Small intestine (tissue), 7 donors: Measurements from ENCODE around the gene CRACR2B. TPM values are rescaled to one million over a fixed set of nuclear protein-coding genes. Genes with fewer than 3 reads are reported as not detected.
A peak's percentile ranks its signal among the peaks of the same experiment; 100 is the strongest.

Experiments used
- DNase-seq, 2 donors: peaks; one replicate each; pipeline versions ENCODE4 v3.0.0 to v3.0.0-alpha.2; 2013
- FAIRE-seq: peaks from 2 replicates; lab custom pipeline; 2012; peaks lifted over from hg19 to GRCh38; lab: Jason Lieb, UNC
- H3K27ac ChIP-seq, 3 donors: one replicate each; pipeline ENCODE4 v1.5.1; 2013; ENCODE audit warnings: low read length in 2 of 3, mild to moderate bottlenecking in 2 of 3, control low read depth in 1 of 3, inconsistent platforms in 1 of 3, low read depth in 1 of 3, moderate library complexity in 1 of 3
- H3K27me3 ChIP-seq, 3 donors: one replicate each; pipeline ENCODE4 v1.6.1; 2013; ENCODE audit warnings: low read length in 3 of 3, inconsistent platforms in 1 of 3; ENCODE audit not compliant: control insufficient read depth in 3 of 3, insufficient read depth in 3 of 3
- H3K36me3 ChIP-seq, 3 donors: one replicate each; pipeline ENCODE4 v1.6.1; 2013; ENCODE audit warnings: low read length in 3 of 3, inconsistent platforms in 1 of 3, low read depth in 1 of 3, mild to moderate bottlenecking in 1 of 3, moderate library complexity in 1 of 3; ENCODE audit not compliant: control insufficient read depth in 3 of 3, insufficient read depth in 2 of 3
- H3K4me1 ChIP-seq, 3 donors: one replicate each; pipeline ENCODE4 v1.6.1; 2013; ENCODE audit warnings: low read length in 2 of 3, inconsistent platforms in 1 of 3, low read depth in 1 of 3, mild to moderate bottlenecking in 1 of 3, moderate library complexity in 1 of 3; ENCODE audit not compliant: control insufficient read depth in 3 of 3, insufficient read depth in 2 of 3
- H3K4me3 ChIP-seq, 3 donors: one replicate each; pipeline ENCODE4 v1.5.1; 2013; ENCODE audit warnings: low read length in 3 of 3, control low read depth in 1 of 3, inconsistent platforms in 1 of 3, low read depth in 1 of 3, mild to moderate bottlenecking in 1 of 3, moderate library complexity in 1 of 3
- H3K9me3 ChIP-seq, 2 donors: one replicate each; pipeline ENCODE4 v1.6.1; 2013; ENCODE audit warnings: low read depth in 1 of 2, low read length in 1 of 2; ENCODE audit not compliant: control insufficient read depth in 2 of 2, insufficient read depth in 1 of 2
- WGBS, 3 donors: extraction: QIAGEN DNeasy Blood & Tissue Kit; methylation state at CpG; one replicate each; pipeline ENCODE4 v1.1.7; 2013; 5-methylcytosine and 5-hydroxymethylcytosine counted together
- polyA plus RNA-seq, 4 donors: library from polyadenylated mRNA; stranded (reverse) in 3 of 4; unstranded in 1 of 4; fragments of 200-250 nt in 3 of 4; fragments of 120-200 nt in 1 of 4; gene quantifications; one replicate each; pipeline versions ENCODE4 v1.2.1 to v1.2.3, GENCODE V29; 2013
- donor health status: healthy with polysubstance abuse.
- donor health status: control.
- donor health status: control.
- donor health status: Bipolar disorder and iron deficiency.
- donor health status: healthy.

The CRACR2B gene
- polyA plus RNA-seq, 4 donors: 38.7 to 88.8 (median 65.2) TPM

DNA sequence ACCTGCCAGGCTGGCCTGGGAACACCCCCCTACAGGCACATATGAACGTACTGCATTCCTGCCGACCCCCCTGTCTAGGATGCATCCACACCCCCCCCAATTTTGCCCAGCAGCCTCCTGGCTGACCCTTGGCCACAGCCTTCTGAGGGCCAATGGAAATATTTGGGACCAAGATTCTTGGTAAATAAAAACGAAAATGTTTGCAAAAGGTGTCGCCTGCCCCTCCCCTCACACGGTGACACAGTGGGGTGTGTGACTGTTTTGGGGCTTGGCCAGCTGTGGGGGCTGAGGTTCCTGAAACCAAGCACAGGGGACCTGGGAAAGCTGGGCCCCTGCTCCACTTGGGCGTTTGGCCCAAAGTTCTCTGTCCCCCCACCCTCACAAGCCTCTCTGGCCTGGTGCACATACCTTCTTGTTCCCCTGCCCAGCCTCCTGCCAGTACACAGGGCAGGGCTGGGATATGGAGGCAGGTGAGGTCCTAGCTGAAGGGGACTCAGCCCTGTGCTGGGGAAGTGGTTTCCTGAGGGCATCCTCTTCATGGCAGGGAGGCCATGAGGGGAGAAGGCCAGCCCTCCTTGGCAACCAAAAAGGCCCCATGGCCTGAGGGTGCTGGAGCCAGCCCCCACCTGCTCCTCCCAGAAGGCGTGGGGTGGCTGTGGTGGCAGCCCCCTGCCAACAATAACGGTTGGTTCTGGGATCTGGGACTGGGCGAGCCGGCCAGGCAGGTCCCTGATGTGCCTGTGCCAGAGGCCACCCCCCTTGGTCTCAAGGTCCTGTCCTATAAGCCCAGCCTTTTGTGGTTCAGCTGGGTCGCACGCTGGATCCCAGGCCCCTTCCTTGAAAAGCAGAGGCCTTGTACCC, 2.1 kb upstream of the CRACR2B start:
- Histone ChIP-seq H3K4me3 (no peak overlapping the region), H3K36me3 (peaks cover 4 to 54% (median 13%) of the 10 kb centered on the region in 3 donors), H3K9me3 (no peaks in the 10 kb centered on the region), H3K4me1 (peaks cover 5 to 73% (median 6%) of the 10 kb centered on the region in 3 donors), H3K27me3 (peaks cover 0 to 15% (median 0%) of the 10 kb centered on the region in 3 donors), H3K27ac (peak overlapping the region; percentile 16 to 98 (median 68))
- FAIRE-seq (no peak), DNase-seq (peak; percentile 31 to 57)
- 30 to 67% (median 46%) methylated on average over 12 of the region's 12 CpGs for WGBS, 3 donors

DNA sequence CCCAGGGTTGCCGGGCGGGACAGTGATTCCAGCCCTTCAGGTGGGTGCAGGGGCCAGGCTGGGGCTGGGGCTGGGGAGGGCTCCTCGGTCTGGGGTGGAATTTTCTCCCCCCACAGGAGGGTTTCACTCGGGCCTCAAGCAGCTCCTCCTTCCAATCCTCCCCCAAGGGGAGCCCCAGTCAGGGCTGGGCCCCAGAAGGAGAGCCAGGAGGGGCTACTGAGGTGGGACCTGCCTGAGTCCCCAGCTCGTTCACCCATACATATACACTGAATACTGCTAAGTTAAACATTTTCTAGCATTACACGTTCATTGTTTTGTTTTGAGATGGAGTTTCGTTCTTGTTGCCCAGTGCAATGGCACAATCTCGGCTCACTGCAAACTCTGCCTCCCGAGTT, 1.5 kb upstream of the CRACR2B start:
- Histone ChIP-seq H3K36me3 (peaks cover 4 to 48% (median 13%) of the 10 kb centered on the region in 3 donors), H3K4me1 (peaks cover 6 to 74% (median 9%) of the 10 kb centered on the region in 3 donors), H3K4me3 (no peak overlapping the region), H3K27ac (peak overlapping the region in 2 of 3 donors; percentile 92 to 98), H3K27me3 (peaks cover 0 to 15% (median 0%) of the 10 kb centered on the region in 3 donors), H3K9me3 (no peaks in the 10 kb centered on the region)
- FAIRE-seq: no peak
- 25 to 57% (median 36%) methylated on average over 9 of the region's 9 CpGs for WGBS, 3 donors
- peak in 1 of 2 donors; percentile 57 for DNase-seq

DNA sequence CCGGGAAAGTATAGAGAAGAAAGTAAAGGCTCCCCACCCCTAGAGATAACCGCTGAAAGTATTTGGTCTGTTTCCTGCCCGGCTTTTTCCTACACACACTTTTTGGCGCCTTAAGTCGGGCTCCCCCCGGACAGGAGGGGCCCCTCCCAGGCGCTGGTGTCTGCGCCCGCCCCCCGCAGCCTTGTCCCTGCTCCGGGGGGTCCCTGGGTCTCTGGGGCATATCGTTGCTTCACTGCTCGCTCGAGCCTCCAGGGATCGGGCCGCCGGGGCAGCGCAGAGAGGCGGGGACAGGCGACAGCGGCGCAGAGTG, 928 bp upstream of the CRACR2B start:
- H3K27ac ChIP-seq: peak overlapping the region; percentile 91 to 98 (median 92)
- H3K4me1 ChIP-seq: peaks cover 6 to 75% (median 9%) of the 10 kb centered on the region in 3 donors
- 0 to 1% (median 0%) methylated on average over 14 to 22 of the region's 22 CpGs for WGBS, 3 donors
- peak overlapping the region; percentile 53 to 75 (median 64) for H3K4me3 ChIP-seq
- peaks cover 0 to 15% (median 0%) of the 10 kb centered on the region in 3 donors for H3K27me3 ChIP-seq
- no peak for FAIRE-seq
- H3K9me3 ChIP-seq: no peaks in the 10 kb centered on the region
- H3K36me3 ChIP-seq: peaks cover 4 to 42% (median 13%) of the 10 kb centered on the region in 3 donors
- no peak for DNase-seq

DNA sequence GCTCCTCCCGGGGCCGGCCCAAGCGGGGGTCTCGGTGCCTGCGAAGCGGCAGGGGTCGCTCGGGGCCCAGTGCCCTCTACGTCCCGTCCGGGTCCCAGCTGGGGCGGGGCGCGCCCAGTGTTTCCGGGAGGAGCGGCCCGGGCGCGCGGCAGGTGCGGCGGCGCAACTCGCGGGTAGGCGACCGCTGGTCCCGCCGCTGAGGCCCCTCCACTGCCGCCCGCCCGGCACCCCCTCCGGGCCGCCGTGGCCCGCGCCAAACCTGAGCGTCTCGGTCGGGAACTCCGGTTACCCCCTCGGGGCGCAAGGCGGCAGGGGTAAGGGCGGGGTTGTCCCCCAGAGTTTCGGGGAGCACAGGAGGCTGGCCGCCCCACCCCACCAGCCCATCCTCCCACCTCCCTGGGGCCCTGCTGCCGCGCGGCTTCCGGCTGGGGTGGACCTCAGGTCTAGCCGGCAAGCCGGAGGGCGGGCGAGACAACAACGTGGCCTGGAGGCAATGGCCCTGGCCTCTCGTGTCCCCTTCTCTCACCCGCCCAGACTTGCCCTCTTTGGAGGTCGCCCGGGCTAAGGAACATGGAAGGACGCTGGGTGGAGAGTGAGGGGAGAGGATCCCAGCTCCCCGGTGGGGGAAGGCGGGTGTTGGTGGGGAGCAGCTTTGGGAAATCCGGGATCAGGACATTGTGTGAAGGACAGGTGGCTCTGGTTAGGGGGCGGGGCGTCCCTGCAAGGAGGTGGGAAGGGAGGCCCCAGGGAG, 398 bp upstream of the CRACR2B start:
- Histone ChIP-seq H3K4me1 (peaks cover 8 to 77% (median 9%) of the 10 kb centered on the region in 3 donors), H3K36me3 (peaks cover 4 to 37% (median 9%) of the 10 kb centered on the region in 3 donors), H3K27ac (peak overlapping the region; percentile 91 to 98 (median 92)), H3K4me3 (peak overlapping the region; percentile 53 to 75 (median 64)), H3K27me3 (peaks cover 0 to 15% (median 0%) of the 10 kb centered on the region in 3 donors), H3K9me3 (no peaks in the 10 kb centered on the region)
- FAIRE-seq: no peak
- WGBS, 3 donors: 1 to 5% (median 2%) methylated on average over 42 to 66 of the region's 66 CpGs
- peak; percentile 59 to 90 for DNase-seq

DNA sequence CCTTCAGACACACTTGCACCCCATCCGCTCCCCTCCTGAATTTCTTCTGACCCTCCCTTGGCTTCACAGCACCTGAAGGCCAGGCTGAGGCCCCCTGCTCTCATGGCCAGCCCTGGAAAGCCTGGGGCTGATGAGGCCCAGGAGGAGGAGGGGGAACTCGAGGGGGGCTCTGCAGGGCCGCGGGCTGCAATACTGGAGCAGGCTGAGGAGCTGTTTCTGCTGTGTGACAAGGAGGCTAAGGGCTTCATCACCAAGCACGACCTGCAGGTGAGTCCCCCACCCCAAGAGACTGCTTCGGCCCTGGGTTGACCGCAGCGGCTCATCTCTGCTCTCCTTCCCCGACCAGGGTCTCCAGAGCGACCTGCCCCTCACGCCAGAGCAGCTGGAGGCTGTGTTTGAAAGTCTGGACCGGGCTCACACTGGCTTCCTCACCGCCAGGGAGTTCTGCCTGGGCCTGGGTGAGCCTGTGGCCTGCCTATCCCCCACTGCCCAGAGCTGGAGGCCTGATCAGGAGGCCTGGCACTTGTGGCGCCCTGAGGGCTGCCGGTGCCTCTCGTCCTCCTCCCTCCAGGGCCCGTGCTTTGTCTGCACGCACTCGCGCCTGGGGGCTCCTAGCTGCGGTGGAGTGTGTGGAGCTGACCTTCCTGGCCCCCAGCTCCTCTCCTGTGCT, 922 bp downstream of the CRACR2B start:
- H3K27ac ChIP-seq: peak overlapping the region; percentile 91 to 98 (median 92)
- no peak for DNase-seq
- 59 to 74% (median 67%) methylated on average over 17 to 21 of the region's 21 CpGs for WGBS, 3 donors
- H3K36me3 ChIP-seq: peaks cover 2 to 23% (median 7%) of the 10 kb centered on the region in 3 donors
- no peak for FAIRE-seq
- peak overlapping the region in 1 of 3 donors; percentile 6 for H3K4me3 ChIP-seq
- peaks cover 0 to 15% (median 0%) of the 10 kb centered on the region in 3 donors for H3K27me3 ChIP-seq
- no peaks in the 10 kb centered on the region for H3K9me3 ChIP-seq
- peaks cover 8 to 79% (median 9%) of the 10 kb centered on the region in 3 donors for H3K4me1 ChIP-seq

DNA sequence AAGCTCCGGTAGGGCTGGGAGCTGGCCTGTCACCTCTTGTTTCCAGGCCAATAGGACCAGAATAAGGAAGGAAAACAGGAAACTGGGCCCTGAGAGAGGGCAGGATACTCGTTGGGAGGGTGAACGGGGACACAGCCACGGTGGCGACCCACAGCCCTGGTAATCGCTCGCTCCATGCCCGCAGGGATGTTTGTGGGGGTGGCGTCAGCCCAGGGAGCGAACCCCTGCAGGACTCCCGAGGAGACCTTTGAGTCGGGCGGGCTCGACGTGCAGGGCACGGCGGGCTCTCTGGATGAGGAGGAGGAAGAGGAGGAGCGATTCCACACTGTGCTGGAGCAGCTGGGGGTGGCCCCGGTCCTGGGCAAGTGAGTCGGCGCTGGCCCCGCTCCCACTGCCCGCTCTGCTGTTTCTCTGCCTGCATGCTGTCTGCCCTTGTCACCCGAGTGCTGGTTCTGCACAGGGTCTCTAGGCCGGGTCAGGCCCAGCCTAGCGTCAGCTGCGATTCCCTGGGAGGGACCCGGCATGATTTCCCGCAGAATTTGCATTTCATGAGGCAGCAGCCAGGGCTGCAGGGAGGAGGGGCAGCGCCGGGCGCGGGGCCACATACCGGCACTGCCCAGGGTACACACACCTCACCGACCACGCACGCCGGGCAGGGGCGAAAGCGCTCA, 1.6 kb downstream of the CRACR2B start:
- H3K27ac ChIP-seq: peak overlapping the region; percentile 17 to 98 (median 92)
- H3K36me3 ChIP-seq: peaks cover 0 to 17% (median 4%) of the 10 kb centered on the region in 3 donors
- H3K4me1 ChIP-seq: peaks cover 8 to 75% (median 9%) of the 10 kb centered on the region in 3 donors
- no peaks in the 10 kb centered on the region for H3K9me3 ChIP-seq
- FAIRE-seq: no peak
- DNase-seq: peak; percentile 54 to 76
- H3K27me3 ChIP-seq: peaks cover 0 to 15% (median 0%) of the 10 kb centered on the region in 3 donors
- peak overlapping the region in 2 of 3 donors; percentile 36 to 39 for H3K4me3 ChIP-seq
- whole genome bisulfite sequencing, 3 donors: 2 to 15% (median 11%) methylated on average over 36 to 40 of the region's 40 CpGs

DNA sequence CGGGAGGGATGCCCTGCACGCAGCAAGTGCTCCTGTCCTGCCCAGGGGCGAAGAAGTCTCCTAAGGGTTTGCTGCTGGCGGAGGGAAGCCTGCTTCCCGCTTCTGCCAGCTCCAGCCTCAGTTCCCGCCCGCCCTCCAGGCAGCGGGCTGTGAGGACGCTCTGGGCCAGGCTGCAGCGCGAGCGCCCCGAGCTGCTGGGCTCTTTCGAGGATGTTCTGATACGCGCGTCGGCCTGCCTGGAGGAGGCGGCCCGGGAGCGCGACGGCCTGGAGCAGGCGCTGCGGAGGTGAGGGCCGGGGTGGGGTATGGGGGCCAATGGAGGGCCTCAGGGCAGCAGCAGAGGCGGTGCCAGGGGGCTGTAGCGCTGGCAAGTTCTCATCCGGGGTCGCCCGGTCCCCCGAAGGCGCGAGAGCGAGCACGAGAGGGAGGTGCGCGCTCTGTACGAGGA, 2.2 kb downstream of the CRACR2B start:
- H3K4me1 ChIP-seq: peaks cover 8 to 77% (median 9%) of the 10 kb centered on the region in 3 donors
- FAIRE-seq (no peak), DNase-seq (no peak)
- 2 to 5% (median 4%) methylated on average over 34 to 39 of the region's 39 CpGs for WGBS, 3 donors
- no peaks in the 10 kb centered on the region for H3K9me3 ChIP-seq
- peaks cover 0 to 16% (median 0%) of the 10 kb centered on the region in 3 donors for H3K36me3 ChIP-seq
- peak overlapping the region in 1 of 3 donors; percentile 2 for H3K27ac ChIP-seq
- H3K27me3 ChIP-seq: peaks cover 0 to 15% (median 0%) of the 10 kb centered on the region in 3 donors
- peak overlapping the region in 2 of 3 donors; percentile 36 to 39 for H3K4me3 ChIP-seq
